ENCODE data around the gene LOX.

The LOX gene

GRCh38 chr5:122120957-122121356, 42.9 kb upstream of the LOX start:
- no peak overlapping the region for H3K4me3 ChIP-seq (ENCODE audit: low read depth, low read length)
- TF ChIP-seq CTCF (IDR thresholded peaks at IDR 0.05; ENCODE audit: insufficient read depth, low read depth, low read length, missing control alignments) = no peak
- no peak for DNase-seq (ENCODE audit: low read depth)

GRCh38 chr5:122120493-122120892, 42.4 kb upstream of the LOX start:
- H3K4me3 ChIP-seq (ENCODE audit: low read depth, low read length) = no peak overlapping the region
- TF ChIP-seq CTCF (IDR thresholded peaks at IDR 0.05; ENCODE audit: insufficient read depth, low read depth, low read length, missing control alignments) = no peak
- no peak for DNase-seq (ENCODE audit: low read depth)

- no peak for DNase-seq (ENCODE audit: low read depth)
- no peak for TF ChIP-seq CTCF (IDR thresholded peaks at IDR 0.05; ENCODE audit: insufficient read depth, low read depth, low read length, missing control alignments)
- no peak overlapping the region for H3K4me3 ChIP-seq (ENCODE audit: low read depth, low read length)
Measured at GRCh38 chr5:122119205-122119604, 41.1 kb upstream of the LOX start.

GRCh38 chr5:122118356-122118948, 40.4 kb upstream of the LOX start:
- TF ChIP-seq CTCF (IDR thresholded peaks at IDR 0.05; ENCODE audit: insufficient read depth, low read depth, low read length, missing control alignments) = no peak
- no peak overlapping the region for H3K4me3 ChIP-seq (ENCODE audit: low read depth, low read length)
- DNase-seq (ENCODE audit: low read depth) = no peak

GRCh38 chr5:122114501-122114900, 36.4 kb upstream of the LOX start:
- no peak for DNase-seq (ENCODE audit: low read depth)
- no peak overlapping the region for H3K4me3 ChIP-seq (ENCODE audit: low read depth, low read length)
- TF ChIP-seq CTCF (IDR thresholded peaks at IDR 0.05; ENCODE audit: insufficient read depth, low read depth, low read length, missing control alignments) = no peak

GRCh38 chr5:122112733-122113558, 34.9 kb upstream of the LOX start:
- no peak for DNase-seq (ENCODE audit: low read depth)
- no peak for TF ChIP-seq CTCF (IDR thresholded peaks at IDR 0.05; ENCODE audit: insufficient read depth, low read depth, low read length, missing control alignments)
- H3K4me3 ChIP-seq (ENCODE audit: low read depth, low read length) = no peak overlapping the region

Measured in GM12865 (cell line).